ENCODE results near the gene DYSF. TPM values are rescaled to one million over a fixed set of nuclear protein-coding genes. Genes with fewer than 3 reads are reported as not detected.

DYSF gene
- polyA plus RNA-seq, 1 of the 3 experiments (the other 2 are of a cell fraction), result 0.10 TPM

DNA sequence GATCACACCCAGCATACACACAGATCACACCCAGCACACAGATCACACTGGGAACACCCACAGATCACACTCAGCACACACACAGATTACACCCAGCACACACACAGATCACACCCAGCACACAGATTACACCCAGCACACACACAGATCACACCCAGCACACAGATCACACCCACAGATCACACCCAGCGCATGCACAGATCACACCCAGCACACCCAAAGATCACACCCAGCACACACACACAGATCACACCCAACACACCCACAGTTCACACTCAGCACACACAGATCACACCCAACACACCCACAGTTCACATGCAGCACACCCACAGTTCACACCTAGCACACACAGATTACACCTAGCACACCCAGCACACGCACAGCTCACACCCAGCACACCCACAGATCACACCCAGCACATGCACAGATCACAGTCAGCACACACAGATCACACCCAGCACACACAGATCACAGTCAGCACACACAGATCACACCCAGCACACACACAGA lies 117.6 kb downstream of the DYSF start:
- no peaks in the 10 kb centered on the region for H4K20me1 ChIP-seq (ENCODE audit: insufficient read depth)
- H2AFZ ChIP-seq (ENCODE audit: low read depth), result no peak overlapping the region
- no peak overlapping the region for H3K4me2 ChIP-seq
- no peak for DNase-seq
- ChIA-PET POLR2A (no interaction called here), CTCF (no interaction called here)
- no peak overlapping the region for H3K27ac ChIP-seq (ENCODE audit: low read depth in 2 of 2, low read length in 1 of 2)
- H3K27me3 ChIP-seq (ENCODE audit: insufficient read depth), result no peaks in the 10 kb centered on the region
- H3K4me3 ChIP-seq (ENCODE audit: low read depth in 2 of 2, low read length in 1 of 2), result no peak overlapping the region
- 35% methylated on average over 2 of the region's 2 CpGs for WGBS (ENCODE audit: low lambda C conversion rate)
- no peaks in the 10 kb centered on the region for H3K9me3 ChIP-seq
- no peaks in the 10 kb centered on the region for H3K36me3 ChIP-seq (replicated peaks in 1 of 2; ENCODE audit: control insufficient read depth in 1 of 2, insufficient read depth in 2 of 2, low read length in 1 of 2)
- H3K4me1 ChIP-seq (ENCODE audit: control insufficient read depth in 1 of 2, insufficient read depth in 2 of 2, low read depth in 1 of 2, low read length in 1 of 2), result no peaks in the 10 kb centered on the region
- H3F3A ChIP-seq (replicated peaks; ENCODE audit: insufficient read depth), result no peaks in the 10 kb centered on the region
- no peak for TF ChIP-seq EZH2phosphoT487 (IDR thresholded peaks at IDR 0.05; ENCODE audit: borderline replicate concordance, low read depth)
- no peak for TF ChIP-seq ELF1 (IDR thresholded peaks at IDR 0.05)
- TF ChIP-seq FOSL2 (IDR thresholded peaks at IDR 0.05; ENCODE audit: borderline replicate concordance, low read depth), result no peak
- TF ChIP-seq RXRA (IDR thresholded peaks at IDR 0.05; ENCODE audit: borderline replicate concordance, low read depth), result no peak
- TF ChIP-seq, protein P1, sequence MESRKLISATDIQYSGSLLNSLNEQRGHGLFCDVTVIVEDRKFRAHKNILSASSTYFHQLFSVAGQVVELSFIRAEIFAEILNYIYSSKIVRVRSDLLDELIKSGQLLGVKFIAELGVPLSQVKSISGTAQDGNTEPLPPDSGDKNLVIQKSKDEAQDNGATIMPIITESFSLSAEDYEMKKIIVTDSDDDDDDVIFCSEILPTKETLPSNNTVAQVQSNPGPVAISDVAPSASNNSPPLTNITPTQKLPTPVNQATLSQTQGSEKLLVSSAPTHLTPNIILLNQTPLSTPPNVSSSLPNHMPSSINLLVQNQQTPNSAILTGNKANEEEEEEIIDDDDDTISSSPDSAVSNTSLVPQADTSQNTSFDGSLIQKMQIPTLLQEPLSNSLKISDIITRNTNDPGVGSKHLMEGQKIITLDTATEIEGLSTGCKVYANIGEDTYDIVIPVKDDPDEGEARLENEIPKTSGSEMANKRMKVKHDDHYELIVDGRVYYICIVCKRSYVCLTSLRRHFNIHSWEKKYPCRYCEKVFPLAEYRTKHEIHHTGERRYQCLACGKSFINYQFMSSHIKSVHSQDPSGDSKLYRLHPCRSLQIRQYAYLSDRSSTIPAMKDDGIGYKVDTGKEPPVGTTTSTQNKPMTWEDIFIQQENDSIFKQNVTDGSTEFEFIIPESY (IDR thresholded peaks at IDR 0.05; ENCODE audit: borderline replicate concordance, low read depth), result no peak
- no peak for TF ChIP-seq CHD2 (IDR thresholded peaks at IDR 0.05; ENCODE audit: low read length, partially characterized antibody)
- no peak for TF ChIP-seq POLR2AphosphoS5 (IDR thresholded peaks at IDR 0.05; ENCODE audit: low read depth, low read length)
- no peak for TF ChIP-seq EP300 (IDR thresholded peaks at IDR 0.05; ENCODE audit: borderline replicate concordance in 1 of 2, low read depth in 1 of 2, low read length in 1 of 2)
- TF ChIP-seq, protein P2, sequence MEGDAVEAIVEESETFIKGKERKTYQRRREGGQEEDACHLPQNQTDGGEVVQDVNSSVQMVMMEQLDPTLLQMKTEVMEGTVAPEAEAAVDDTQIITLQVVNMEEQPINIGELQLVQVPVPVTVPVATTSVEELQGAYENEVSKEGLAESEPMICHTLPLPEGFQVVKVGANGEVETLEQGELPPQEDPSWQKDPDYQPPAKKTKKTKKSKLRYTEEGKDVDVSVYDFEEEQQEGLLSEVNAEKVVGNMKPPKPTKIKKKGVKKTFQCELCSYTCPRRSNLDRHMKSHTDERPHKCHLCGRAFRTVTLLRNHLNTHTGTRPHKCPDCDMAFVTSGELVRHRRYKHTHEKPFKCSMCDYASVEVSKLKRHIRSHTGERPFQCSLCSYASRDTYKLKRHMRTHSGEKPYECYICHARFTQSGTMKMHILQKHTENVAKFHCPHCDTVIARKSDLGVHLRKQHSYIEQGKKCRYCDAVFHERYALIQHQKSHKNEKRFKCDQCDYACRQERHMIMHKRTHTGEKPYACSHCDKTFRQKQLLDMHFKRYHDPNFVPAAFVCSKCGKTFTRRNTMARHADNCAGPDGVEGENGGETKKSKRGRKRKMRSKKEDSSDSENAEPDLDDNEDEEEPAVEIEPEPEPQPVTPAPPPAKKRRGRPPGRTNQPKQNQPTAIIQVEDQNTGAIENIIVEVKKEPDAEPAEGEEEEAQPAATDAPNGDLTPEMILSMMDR (IDR thresholded peaks at IDR 0.05), result no peak
- TF ChIP-seq TEAD4 (IDR thresholded peaks at IDR 0.05; ENCODE audit: borderline replicate concordance, insufficient read depth), result no peak
- TF ChIP-seq, protein P3, sequence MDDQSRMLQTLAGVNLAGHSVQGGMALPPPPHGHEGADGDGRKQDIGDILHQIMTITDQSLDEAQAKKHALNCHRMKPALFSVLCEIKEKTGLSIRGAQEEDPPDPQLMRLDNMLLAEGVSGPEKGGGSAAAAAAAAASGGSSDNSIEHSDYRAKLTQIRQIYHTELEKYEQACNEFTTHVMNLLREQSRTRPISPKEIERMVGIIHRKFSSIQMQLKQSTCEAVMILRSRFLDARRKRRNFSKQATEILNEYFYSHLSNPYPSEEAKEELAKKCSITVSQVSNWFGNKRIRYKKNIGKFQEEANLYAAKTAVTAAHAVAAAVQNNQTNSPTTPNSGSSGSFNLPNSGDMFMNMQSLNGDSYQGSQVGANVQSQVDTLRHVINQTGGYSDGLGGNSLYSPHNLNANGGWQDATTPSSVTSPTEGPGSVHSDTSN (IDR thresholded peaks at IDR 0.05), result no peak
- TF ChIP-seq SIN3A (IDR thresholded peaks at IDR 0.05; ENCODE audit: borderline replicate concordance, low read depth, low read length), result no peak
- no peak for TF ChIP-seq NRF1 (IDR thresholded peaks at IDR 0.05; ENCODE audit: low read depth, low read length)
- TF ChIP-seq TCF12 (IDR thresholded peaks at IDR 0.05), result no peak
- TF ChIP-seq SMC3 (IDR thresholded peaks at IDR 0.05; ENCODE audit: low read depth, low read length), result no peak
- H3K9ac ChIP-seq, result no peak overlapping the region
- H3K9me2 ChIP-seq, result no peaks in the 10 kb centered on the region
- no peaks in the 10 kb centered on the region for H3K79me2 ChIP-seq (ENCODE audit: insufficient read depth)
